Measurements from ENCODE around the gene VMP1.
"Not testable (repeated sequence)": the region's sequence is repeated elsewhere in the genome, so short reads cannot be mapped to it uniquely, and the experiment has no call there.

VMP1 gene

GRCh38 chr17:59712862-59713261 is 5.4 kb downstream of the VMP1 start:
- no peak for DNase-seq

GRCh38 chr17:59714255-59714654 is 6.8 kb downstream of the VMP1 start:
- no peak for DNase-seq

- no peak for DNase-seq
These were observed 9.0 kb downstream of the VMP1 start for GRCh38 chr17:59716427-59716826.

- no peak for DNase-seq
These were observed 12.1 kb downstream of the VMP1 start for GRCh38 chr17:59719526-59719925.

- no peak for DNase-seq
These were observed 15.2 kb downstream of the VMP1 start for GRCh38 chr17:59722623-59723022.

- DNase-seq, result no peak
These were observed 15.6 kb downstream of the VMP1 start for GRCh38 chr17:59723041-59723440.

GRCh38 chr17:59723607-59724006 is 16.2 kb downstream of the VMP1 start:
- no peak for DNase-seq

GRCh38 chr17:59725691-59726090 is 18.2 kb downstream of the VMP1 start:
- no peak for DNase-seq

- no peak for DNase-seq
These were observed 20.5 kb downstream of the VMP1 start for GRCh38 chr17:59727817-59728533.

- DNase-seq, result no peak
These were observed 22.9 kb downstream of the VMP1 start for GRCh38 chr17:59730268-59730834.

- no peak for DNase-seq
These were observed 26.2 kb downstream of the VMP1 start for GRCh38 chr17:59733697-59734096.

- no peak for DNase-seq
These were observed 26.8 kb downstream of the VMP1 start for GRCh38 chr17:59734226-59734625.

- no peak for DNase-seq
These were observed 29.9 kb downstream of the VMP1 start for GRCh38 chr17:59737324-59737723.

- no peak for DNase-seq
These were observed 36.4 kb downstream of the VMP1 start for GRCh38 chr17:59743842-59744241.

- no peak for DNase-seq
These were observed 37.6 kb downstream of the VMP1 start for GRCh38 chr17:59745040-59745439.

- peak; percentile 14 for DNase-seq
These were observed 39.5 kb downstream of the VMP1 start for GRCh38 chr17:59746849-59747445.

- DNase-seq, result no peak
These were observed 41.1 kb downstream of the VMP1 start for GRCh38 chr17:59748591-59748990.

GRCh38 chr17:59751955-59752413 is 44.5 kb downstream of the VMP1 start:
- no peak for DNase-seq

GRCh38 chr17:59752446-59752845 is 45.0 kb downstream of the VMP1 start:
- DNase-seq, result no peak

- DNase-seq, result no peak
These were observed 45.5 kb downstream of the VMP1 start for GRCh38 chr17:59752922-59753321.

- DNase-seq, result peak; percentile 64
These were observed 46.3 kb downstream of the VMP1 start for GRCh38 chr17:59753522-59754467.

GRCh38 chr17:59754552-59754951 is 47.1 kb downstream of the VMP1 start:
- DNase-seq, result no peak

GRCh38 chr17:59755069-59755468 is 47.6 kb downstream of the VMP1 start:
- DNase-seq, result not testable (repeated sequence)
